ENCODE results near the gene PDE1C.

PDE1C gene

GRCh38 chr7:32059289-32060011, 10.8 kb downstream of the PDE1C start:
- Histone ChIP-seq H3K27me3 (ENCODE audit: low read depth, low read length) (peaks cover 4% of the 10 kb centered on the region; the same call in 1 of the 2 replicates), H2AFZ (ENCODE audit: low read depth, low read length) (no peak overlapping the region), H4K20me1 (ENCODE audit: insufficient read depth, low read length) (no peaks in the 10 kb centered on the region), H3K9ac (ENCODE audit: low read length) (no peak overlapping the region), H3K4me1 (ENCODE audit: low read length) (no peaks in the 10 kb centered on the region), H3K9me3 (ENCODE audit: insufficient read depth, low read length) (no peaks in the 10 kb centered on the region), H3K4me2 (ENCODE audit: low read length) (no peak overlapping the region), H3K79me2 (ENCODE audit: low read length) (no peaks in the 10 kb centered on the region), H3K4me3 (ENCODE audit: low read length) (no peak overlapping the region), H3K36me3 (replicated peaks; ENCODE audit: low read depth, low read length) (no peaks in the 10 kb centered on the region), H3K27ac (ENCODE audit: low read length) (no peak overlapping the region)
- TF ChIP-seq EZH2phosphoT487 (IDR thresholded peaks at IDR 0.05; ENCODE audit: low read depth), result no peak

GRCh38 chr7:32058002-32058401, 12.2 kb downstream of the PDE1C start:
- Histone ChIP-seq H3K36me3 (replicated peaks; ENCODE audit: low read depth, low read length) (no peaks in the 10 kb centered on the region), H3K9ac (ENCODE audit: low read length) (no peak overlapping the region), H3K27me3 (ENCODE audit: low read depth, low read length) (no peaks in the 10 kb centered on the region), H4K20me1 (ENCODE audit: insufficient read depth, low read length) (no peaks in the 10 kb centered on the region), H3K4me2 (ENCODE audit: low read length) (no peak overlapping the region), H3K4me3 (ENCODE audit: low read length) (no peak overlapping the region), H2AFZ (ENCODE audit: low read depth, low read length) (no peak overlapping the region), H3K79me2 (ENCODE audit: low read length) (no peaks in the 10 kb centered on the region), H3K9me3 (ENCODE audit: insufficient read depth, low read length) (no peaks in the 10 kb centered on the region), H3K27ac (ENCODE audit: low read length) (no peak overlapping the region), H3K4me1 (ENCODE audit: low read length) (no peaks in the 10 kb centered on the region)
- TF ChIP-seq CTCF (IDR thresholded peaks at IDR 0.05; ENCODE audit: low read depth, low read length) (no peak), EZH2phosphoT487 (IDR thresholded peaks at IDR 0.05; ENCODE audit: low read depth) (no peak)

GRCh38 chr7:32056767-32057166, 13.4 kb downstream of the PDE1C start:
- Histone ChIP-seq H4K20me1 (ENCODE audit: insufficient read depth, low read length) (no peaks in the 10 kb centered on the region), H3K79me2 (ENCODE audit: low read length) (no peaks in the 10 kb centered on the region), H3K36me3 (replicated peaks; ENCODE audit: low read depth, low read length) (no peaks in the 10 kb centered on the region), H3K9me3 (ENCODE audit: insufficient read depth, low read length) (no peaks in the 10 kb centered on the region), H3K4me3 (ENCODE audit: low read length) (no peak overlapping the region), H3K9ac (ENCODE audit: low read length) (no peak overlapping the region), H3K27ac (ENCODE audit: low read length) (no peak overlapping the region), H2AFZ (ENCODE audit: low read depth, low read length) (no peak overlapping the region), H3K4me1 (ENCODE audit: low read length) (no peaks in the 10 kb centered on the region), H3K4me2 (ENCODE audit: low read length) (no peak overlapping the region), H3K27me3 (ENCODE audit: low read depth, low read length) (no peaks in the 10 kb centered on the region)
- TF ChIP-seq EZH2phosphoT487 (IDR thresholded peaks at IDR 0.05; ENCODE audit: low read depth) (no peak), CTCF (IDR thresholded peaks at IDR 0.05; ENCODE audit: low read depth, low read length) (no peak)

- H3K79me2 ChIP-seq (ENCODE audit: low read length), result no peaks in the 10 kb centered on the region
- H2AFZ ChIP-seq (ENCODE audit: low read depth, low read length), result no peak overlapping the region
- no peaks in the 10 kb centered on the region for H3K27me3 ChIP-seq (ENCODE audit: low read depth, low read length)
- no peak overlapping the region for H3K4me3 ChIP-seq (ENCODE audit: low read length)
- no peak overlapping the region for H3K9ac ChIP-seq (ENCODE audit: low read length)
- TF ChIP-seq EZH2phosphoT487 (IDR thresholded peaks at IDR 0.05; ENCODE audit: low read depth) (no peak), CTCF (IDR thresholded peaks at IDR 0.05; ENCODE audit: low read depth, low read length) (no peak)
- no peaks in the 10 kb centered on the region for H3K36me3 ChIP-seq (replicated peaks; ENCODE audit: low read depth, low read length)
- no peaks in the 10 kb centered on the region for H4K20me1 ChIP-seq (ENCODE audit: insufficient read depth, low read length)
- H3K27ac ChIP-seq (ENCODE audit: low read length), result no peak overlapping the region
- H3K9me3 ChIP-seq (ENCODE audit: insufficient read depth, low read length), result no peaks in the 10 kb centered on the region
- no peak overlapping the region for H3K4me2 ChIP-seq (ENCODE audit: low read length)
- H3K4me1 ChIP-seq (ENCODE audit: low read length), result no peaks in the 10 kb centered on the region
Measured at GRCh38 chr7:32053204-32053603, 17.0 kb downstream of the PDE1C start.

Data from OCI-LY3 (cell line).